Esophagus squamous epithelium (tissue), 5 donors: ENCODE data around the gene C19orf85. TPM values are rescaled to one million over a fixed set of nuclear protein-coding genes. Genes with fewer than 3 reads are reported as not detected.

Experiments
- DNase-seq: peaks from one replicate; lab custom pipeline; 2025; lab: John Stamatoyannopoulos, UW
- H3K27ac ChIP-seq, 4 donors: fragments of 200-600 bp; sonication (generic); one replicate each; pipeline ENCODE4 v1.5.1; 2016 to 2019; ENCODE audit warnings: mild to moderate bottlenecking in 1 of 4
- H3K27me3 ChIP-seq, 4 donors: fragments of 200-600 bp; sonication (generic); 1 replicate in 3 of 4; 2 replicates in 1 of 4; pipeline versions ENCODE4 v1.5.1 to v1.6.0; 2017 to 2021; ENCODE audit warnings: antibody characterized with exemption in 1 of 4
- H3K36me3 ChIP-seq, 3 donors: fragments of 200-600 bp; sonication (generic); one replicate each; pipeline ENCODE4 v1.5.1; 2016 to 2019
- H3K4me1 ChIP-seq, 3 donors: fragments of 200-600 bp; sonication (generic); one replicate each; pipeline ENCODE4 v1.5.1; 2017 to 2019
- H3K4me3 ChIP-seq, 4 donors: fragments of 200-600 bp; sonication (generic); 1 replicate in 3 of 4; 2 replicates in 1 of 4; pipeline ENCODE4 v1.5.1; 2016 to 2019; ENCODE audit warnings: mild to moderate bottlenecking in 2 of 4, moderate library complexity in 1 of 4
- H3K9me3 ChIP-seq, 3 donors: fragments of 200-600 bp; sonication (generic); one replicate each; pipeline ENCODE4 v1.5.1; 2016 to 2019
- POLR2A ChIP-seq, 4 donors: fragments of 450-650 bp; IDR thresholded peaks; one replicate each; pipeline ENCODE4 v1.6.1; 2017; ENCODE audit warnings: antibody characterized with exemption in 4 of 4, mild to moderate bottlenecking in 4 of 4, moderate library complexity in 3 of 4
- WGBS, 2 donors: methylation state at CpG; one replicate each; pipeline ENCODE4 v1.1.5; 2018; 5-methylcytosine and 5-hydroxymethylcytosine counted together
- intact Hi-C: fragments of 100-400 bp; cut with DNase I; formaldehyde crosslinking; loops from one replicate; pipeline ENCODE4 v1.15.0; 2022
- total RNA-seq, 4 donors: library from RNA; depleted of rRNA; stranded (reverse); fragments of >200 nt; gene quantifications; one replicate each; pipeline ENCODE4 v1.1.0, GENCODE V29; 2016
- TF ChIP-seq, protein P1 (sequence below), 6 experiments: fragments of 450-650 bp in 4 of 6; fragments of 200-600 bp in 2 of 6; sonication (generic) in 2 of 6; IDR thresholded peaks; one replicate each; pipeline ENCODE4 v1.5.1; 2016 to 2019; ENCODE audit warnings: antibody characterized with exemption in 6 of 6, mild to moderate bottlenecking in 4 of 6, moderate library complexity in 4 of 6
- donor health status: DM: yes; HTN: yes; CAD: no.

C19orf85 gene
- total RNA-seq, 4 donors from 2014 or later: not detected

DNA sequence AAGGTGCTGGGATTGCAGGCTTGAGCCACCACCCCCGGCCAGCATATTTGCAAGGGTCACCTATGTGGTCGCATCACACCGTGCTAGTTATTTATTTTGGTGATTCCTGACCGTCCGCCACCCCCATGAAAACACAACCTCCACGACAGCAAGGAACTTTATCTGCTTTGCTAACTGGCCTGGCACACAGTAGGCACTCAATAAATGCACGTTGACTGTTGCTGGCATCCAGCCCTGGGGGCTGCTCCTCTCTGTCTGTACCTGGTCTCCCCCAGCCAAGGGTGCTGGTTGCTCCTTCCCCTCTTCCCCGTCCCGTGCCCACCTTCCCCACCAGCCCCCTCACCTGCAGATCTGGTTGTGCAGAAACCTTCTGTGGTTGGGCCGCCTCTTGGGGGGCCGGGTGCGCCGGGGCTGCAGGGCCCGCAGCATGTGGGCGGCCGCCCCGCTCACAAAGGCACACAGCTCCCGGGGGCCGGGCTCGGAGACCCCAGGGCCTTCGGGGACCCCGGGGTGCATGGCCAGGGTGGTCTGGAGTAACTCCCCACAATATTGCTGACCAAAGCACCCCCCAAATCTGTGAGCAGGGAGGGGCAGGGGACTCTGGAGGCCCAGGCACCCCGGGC lies 401 bp downstream of the C19orf85 start:
- H3K36me3 ChIP-seq: no peaks in the 10 kb centered on the region
- no peak overlapping the region for H3K27ac ChIP-seq
- WGBS, 2 donors: 50 to 62% methylated on average over 6 to 10 of the region's 23 CpGs
- peaks cover 24 to 37% (median 24%) of the 10 kb centered on the region in 3 donors for H3K4me1 ChIP-seq
- H3K4me3 ChIP-seq: no peak overlapping the region
- intact Hi-C loops: no loop called here
- DNase-seq: no peak
- no peaks in the 10 kb centered on the region for H3K27me3 ChIP-seq
- no peaks in the 10 kb centered on the region for H3K9me3 ChIP-seq
- TF ChIP-seq, protein P1, sequence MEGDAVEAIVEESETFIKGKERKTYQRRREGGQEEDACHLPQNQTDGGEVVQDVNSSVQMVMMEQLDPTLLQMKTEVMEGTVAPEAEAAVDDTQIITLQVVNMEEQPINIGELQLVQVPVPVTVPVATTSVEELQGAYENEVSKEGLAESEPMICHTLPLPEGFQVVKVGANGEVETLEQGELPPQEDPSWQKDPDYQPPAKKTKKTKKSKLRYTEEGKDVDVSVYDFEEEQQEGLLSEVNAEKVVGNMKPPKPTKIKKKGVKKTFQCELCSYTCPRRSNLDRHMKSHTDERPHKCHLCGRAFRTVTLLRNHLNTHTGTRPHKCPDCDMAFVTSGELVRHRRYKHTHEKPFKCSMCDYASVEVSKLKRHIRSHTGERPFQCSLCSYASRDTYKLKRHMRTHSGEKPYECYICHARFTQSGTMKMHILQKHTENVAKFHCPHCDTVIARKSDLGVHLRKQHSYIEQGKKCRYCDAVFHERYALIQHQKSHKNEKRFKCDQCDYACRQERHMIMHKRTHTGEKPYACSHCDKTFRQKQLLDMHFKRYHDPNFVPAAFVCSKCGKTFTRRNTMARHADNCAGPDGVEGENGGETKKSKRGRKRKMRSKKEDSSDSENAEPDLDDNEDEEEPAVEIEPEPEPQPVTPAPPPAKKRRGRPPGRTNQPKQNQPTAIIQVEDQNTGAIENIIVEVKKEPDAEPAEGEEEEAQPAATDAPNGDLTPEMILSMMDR (IDR thresholded peaks at IDR 0.05): no peak
- TF ChIP-seq POLR2A (IDR thresholded peaks at IDR 0.05): no peak

DNA sequence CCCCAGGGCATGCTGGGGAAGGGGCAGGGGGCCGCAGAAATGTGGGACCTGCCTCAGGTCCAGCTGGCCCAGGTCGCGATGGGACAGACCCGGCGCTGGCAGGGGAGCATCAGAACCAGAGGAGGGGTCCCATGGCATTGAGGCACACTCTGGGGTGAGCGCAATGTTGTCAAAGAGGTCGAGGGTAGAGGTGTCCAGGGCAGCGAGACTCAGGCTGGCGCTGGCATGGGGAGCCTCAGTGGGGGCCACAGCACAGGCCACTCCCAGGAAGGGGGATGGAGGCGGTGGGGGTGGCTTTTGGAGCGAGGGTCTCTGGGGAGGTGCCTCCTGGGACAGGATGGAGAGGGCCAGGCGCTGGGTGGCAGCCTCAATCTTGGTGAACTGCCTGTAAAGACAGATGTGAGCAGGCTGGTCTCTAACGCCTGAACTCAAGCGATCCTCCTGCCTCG lies 944 bp downstream of the C19orf85 start:
- 60 to 72% methylated on average over 1 to 8 of the region's 15 CpGs for WGBS, 2 donors
- H3K27me3 ChIP-seq: no peaks in the 10 kb centered on the region
- intact Hi-C loops: no loop called here
- no peak overlapping the region for H3K4me3 ChIP-seq
- TF ChIP-seq, protein P1 (IDR thresholded peaks at IDR 0.05): no peak
- TF ChIP-seq POLR2A (IDR thresholded peaks at IDR 0.05): no peak
- H3K4me1 ChIP-seq: peaks cover 24 to 37% (median 24%) of the 10 kb centered on the region in 3 donors
- H3K27ac ChIP-seq: no peak overlapping the region
- H3K36me3 ChIP-seq: no peaks in the 10 kb centered on the region
- H3K9me3 ChIP-seq: no peaks in the 10 kb centered on the region
- no peak for DNase-seq

DNA sequence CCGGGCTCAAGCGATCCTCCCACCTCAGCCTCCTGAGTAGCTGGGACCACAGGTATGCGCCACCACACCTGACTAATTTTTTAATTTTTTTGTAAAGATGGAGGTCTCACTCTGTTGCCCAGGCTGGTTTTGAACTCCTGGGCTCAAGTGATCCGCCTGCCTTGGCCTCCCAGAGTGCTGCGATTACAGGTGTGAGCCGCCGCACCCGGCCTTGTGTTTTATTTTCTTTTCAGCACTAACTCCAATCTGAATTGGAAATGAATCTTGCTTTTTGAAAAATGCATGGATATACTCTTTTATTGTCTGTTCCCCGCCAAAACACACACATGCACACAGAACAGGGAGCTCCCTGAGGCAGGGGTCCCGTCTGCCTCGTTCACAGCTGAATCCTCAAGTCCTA lies 1.8 kb downstream of the C19orf85 start:
- Histone ChIP-seq H3K36me3 (no peaks in the 10 kb centered on the region), H3K4me1 (peaks cover 20 to 32% (median 20%) of the 10 kb centered on the region in 3 donors), H3K27me3 (no peaks in the 10 kb centered on the region), H3K9me3 (no peaks in the 10 kb centered on the region), H3K4me3 (peak overlapping the region in 1 of 4 donors; percentile 91), H3K27ac (no peak overlapping the region)
- intact Hi-C loops: no loop called here
- TF ChIP-seq, protein P1 (IDR thresholded peaks at IDR 0.05): no peak
- TF ChIP-seq POLR2A (IDR thresholded peaks at IDR 0.05): no peak
- WGBS, 2 donors: 81 to 85% methylated on average over 11 of the region's 11 CpGs
- DNase-seq: no peak

DNA sequence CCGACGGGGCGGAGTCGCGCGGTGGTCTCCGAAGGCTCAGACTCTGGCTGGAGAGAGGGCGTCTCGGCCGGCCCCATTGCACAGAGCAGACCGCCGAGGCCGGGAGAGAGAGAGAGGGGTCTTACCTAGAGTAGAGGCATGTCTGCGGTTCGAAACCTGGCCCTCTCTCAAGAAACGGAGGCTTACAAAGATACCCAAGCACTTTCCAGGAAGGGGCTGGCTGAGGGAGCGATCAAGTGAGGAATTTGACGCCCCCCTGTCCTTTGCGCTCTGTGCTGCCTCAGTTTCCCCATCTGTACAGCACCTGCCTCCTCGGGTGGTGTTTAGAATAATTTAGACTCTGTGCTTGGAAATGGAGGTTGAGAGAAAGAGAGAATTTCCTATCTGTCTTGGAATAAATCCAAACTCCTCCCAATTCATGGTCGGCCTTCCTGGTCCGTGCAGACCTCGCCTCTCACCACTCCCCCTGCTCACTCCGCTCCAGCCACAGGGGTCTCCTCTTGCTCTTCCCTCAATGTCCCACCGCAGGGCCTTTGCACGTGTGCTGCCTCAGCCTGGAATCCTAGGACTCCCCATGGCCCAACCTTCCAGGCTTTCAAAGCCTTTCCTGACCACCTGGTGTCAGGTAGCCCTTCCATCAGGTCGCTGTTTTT lies 2.5 kb downstream of the C19orf85 start:
- no peaks in the 10 kb centered on the region for H3K27me3 ChIP-seq
- H3K27ac ChIP-seq: peak overlapping the region; percentile 80 to 95 (median 90)
- no peak for DNase-seq
- no peaks in the 10 kb centered on the region for H3K36me3 ChIP-seq
- WGBS, 2 donors: 13 to 26% methylated on average over 17 of the region's 27 CpGs
- H3K4me3 ChIP-seq: peak overlapping the region; percentile 49 to 97 (median 80)
- H3K4me1 ChIP-seq: peaks cover 15 to 28% (median 16%) of the 10 kb centered on the region in 3 donors
- TF ChIP-seq, protein P1 (IDR thresholded peaks at IDR 0.05): no peak
- no peak for TF ChIP-seq POLR2A (IDR thresholded peaks at IDR 0.05)
- H3K9me3 ChIP-seq: no peaks in the 10 kb centered on the region
- intact Hi-C loops: no loop called here
